VCaP (cell line): ENCODE data around the gene CD27.
"Not testable (repeated sequence)": the region's sequence is repeated elsewhere in the genome, so short reads cannot be mapped to it uniquely, and the experiment has no call there.

Source experiments
- H3K27ac ChIP-seq: fragments of 450-650 bp; 2 replicates; pipeline ENCODE4 v1.5.1; 2017
- TF ChIP-seq, protein P1 (sequence below): fragments of 450-650 bp; conservative IDR thresholded peaks from 2 replicates; pipeline ENCODE4 v1.5.1; 2017; ENCODE audit warnings: mild to moderate bottlenecking, moderate library complexity

The CD27 gene

DNA sequence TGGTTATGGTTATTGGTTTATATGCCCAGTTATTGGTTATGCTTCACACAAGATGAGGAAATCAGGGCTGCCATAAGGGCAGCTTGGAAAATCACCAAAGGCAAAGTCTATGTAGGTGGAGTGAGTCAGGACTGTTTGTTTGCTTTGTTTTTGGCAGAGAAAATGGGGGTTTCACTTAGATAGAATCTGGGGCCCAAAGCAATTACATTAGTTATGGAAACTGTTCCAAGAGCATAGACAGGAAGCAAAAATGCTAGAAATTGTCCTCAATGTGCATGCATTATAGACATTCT lies 23.5 kb downstream of the CD27 start:
- H3K27ac ChIP-seq, result no peak overlapping the region

DNA sequence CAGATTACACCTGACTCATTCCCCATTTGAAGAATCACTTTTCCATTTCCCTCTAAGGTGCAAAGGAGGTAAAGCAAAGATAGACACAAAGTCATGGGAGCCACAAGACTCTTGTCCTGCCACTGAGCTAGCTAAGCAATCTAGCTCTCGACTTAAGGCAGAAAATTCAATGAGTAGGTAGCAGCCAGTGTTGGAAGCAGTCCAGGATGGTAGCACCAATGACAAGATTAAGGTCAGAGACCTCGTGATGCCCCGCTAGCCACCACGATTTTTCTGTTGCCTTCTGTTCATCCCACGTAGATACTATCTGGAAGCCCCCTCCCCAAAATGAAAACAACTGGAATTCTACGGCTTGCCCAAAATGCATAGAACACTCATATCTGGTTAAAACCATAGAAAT lies 24.3 kb downstream of the CD27 start:
- H3K27ac ChIP-seq, result no peak overlapping the region
- TF ChIP-seq, protein P1, sequence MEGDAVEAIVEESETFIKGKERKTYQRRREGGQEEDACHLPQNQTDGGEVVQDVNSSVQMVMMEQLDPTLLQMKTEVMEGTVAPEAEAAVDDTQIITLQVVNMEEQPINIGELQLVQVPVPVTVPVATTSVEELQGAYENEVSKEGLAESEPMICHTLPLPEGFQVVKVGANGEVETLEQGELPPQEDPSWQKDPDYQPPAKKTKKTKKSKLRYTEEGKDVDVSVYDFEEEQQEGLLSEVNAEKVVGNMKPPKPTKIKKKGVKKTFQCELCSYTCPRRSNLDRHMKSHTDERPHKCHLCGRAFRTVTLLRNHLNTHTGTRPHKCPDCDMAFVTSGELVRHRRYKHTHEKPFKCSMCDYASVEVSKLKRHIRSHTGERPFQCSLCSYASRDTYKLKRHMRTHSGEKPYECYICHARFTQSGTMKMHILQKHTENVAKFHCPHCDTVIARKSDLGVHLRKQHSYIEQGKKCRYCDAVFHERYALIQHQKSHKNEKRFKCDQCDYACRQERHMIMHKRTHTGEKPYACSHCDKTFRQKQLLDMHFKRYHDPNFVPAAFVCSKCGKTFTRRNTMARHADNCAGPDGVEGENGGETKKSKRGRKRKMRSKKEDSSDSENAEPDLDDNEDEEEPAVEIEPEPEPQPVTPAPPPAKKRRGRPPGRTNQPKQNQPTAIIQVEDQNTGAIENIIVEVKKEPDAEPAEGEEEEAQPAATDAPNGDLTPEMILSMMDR, result no peak

More for the DNA sequence above, 23.5 kb downstream of the CD27 start:
- TF ChIP-seq, protein P1, result no peak

DNA sequence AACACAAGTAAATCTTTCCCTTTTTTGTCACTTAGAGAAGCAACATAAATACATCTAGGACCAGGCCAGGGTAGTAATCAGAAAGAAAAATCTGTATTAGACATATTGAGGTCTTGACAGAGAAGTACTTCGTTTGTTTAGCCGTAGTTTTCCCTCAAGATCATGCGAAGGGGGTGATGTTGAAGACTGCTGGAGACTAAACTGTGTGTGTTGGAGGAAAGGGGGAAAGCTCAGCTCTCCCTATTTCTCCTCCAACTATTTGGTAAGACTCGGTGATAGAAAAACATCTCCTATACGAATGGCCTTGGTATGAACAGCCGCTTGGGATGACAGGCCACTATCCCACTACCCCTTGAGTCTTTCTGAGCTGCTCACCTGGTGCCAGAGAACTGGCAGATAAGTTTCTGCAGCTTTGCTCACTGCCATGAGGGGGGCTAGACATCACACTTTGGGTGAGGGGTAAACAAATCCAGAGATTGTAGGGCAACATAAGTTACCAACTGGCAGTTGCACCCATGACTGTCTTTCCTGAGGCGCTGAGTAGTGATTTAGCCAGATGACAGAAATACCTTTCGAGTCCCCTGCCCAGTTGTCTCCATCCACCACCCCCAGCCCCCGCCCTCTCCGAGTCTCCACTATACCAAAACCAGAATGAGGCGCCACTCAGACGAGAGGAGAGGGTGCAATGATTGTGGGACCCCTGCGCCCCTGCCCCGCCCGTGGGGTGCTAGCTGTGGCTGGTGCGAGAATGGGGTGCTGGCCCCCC lies 25.0 kb downstream of the CD27 start:
- TF ChIP-seq, protein P1, result 0 out of 2 replicates have a peak, but pooled peaks have one; percentile 4
- peak overlapping the region; percentile 74 for H3K27ac ChIP-seq

DNA sequence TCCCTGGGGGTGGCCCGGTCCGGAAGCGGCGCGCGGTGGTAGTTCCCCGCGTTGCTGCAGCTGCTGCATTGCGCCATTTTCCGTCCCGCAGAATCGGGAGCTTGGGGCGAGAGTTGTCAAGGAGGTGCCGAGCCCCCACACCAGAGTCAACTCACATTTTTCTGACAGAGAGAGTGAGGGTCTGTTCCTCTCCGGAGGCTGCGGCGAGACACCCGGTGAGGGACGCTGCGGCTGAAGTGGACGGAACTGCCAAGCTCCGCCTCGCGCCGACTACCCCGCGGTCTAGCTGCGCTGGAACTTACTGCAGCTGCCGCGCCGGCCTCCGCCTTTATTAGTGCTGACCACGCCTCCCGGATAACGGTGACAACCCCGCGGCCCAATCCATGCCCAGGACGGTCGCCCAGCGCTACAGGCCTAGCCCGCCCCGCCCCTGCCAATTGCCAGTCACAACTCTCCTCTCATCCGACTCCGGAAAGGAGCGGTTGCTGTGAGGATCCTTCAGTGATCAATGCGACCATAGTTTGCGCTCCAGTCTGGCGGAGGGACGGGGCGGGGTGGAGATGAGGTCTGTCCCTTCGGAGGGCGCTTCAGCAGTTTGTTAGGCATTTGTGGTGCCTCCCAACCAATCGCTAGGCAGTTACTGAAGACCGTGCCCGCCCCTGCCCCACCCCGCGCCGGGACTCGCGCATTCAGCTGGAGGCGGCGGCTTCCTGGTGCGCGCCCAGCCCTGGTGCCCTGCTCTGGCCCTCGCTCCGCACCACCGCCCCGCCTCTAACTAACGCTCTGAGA lies 25.8 kb downstream of the CD27 start, which contains the start of gene VAMP1:
Gene VAMP1 (minus strand): TSS at position 303 of the 789 bp plus-strand sequence. CDS start 146 bp downstream, at position 157.
- TF ChIP-seq, protein P1, result 0 out of 2 replicates have a peak, but pooled peaks have one; percentile 1
- peak within 1 kb of the TSS; percentile 74 for H3K27ac ChIP-seq

DNA sequence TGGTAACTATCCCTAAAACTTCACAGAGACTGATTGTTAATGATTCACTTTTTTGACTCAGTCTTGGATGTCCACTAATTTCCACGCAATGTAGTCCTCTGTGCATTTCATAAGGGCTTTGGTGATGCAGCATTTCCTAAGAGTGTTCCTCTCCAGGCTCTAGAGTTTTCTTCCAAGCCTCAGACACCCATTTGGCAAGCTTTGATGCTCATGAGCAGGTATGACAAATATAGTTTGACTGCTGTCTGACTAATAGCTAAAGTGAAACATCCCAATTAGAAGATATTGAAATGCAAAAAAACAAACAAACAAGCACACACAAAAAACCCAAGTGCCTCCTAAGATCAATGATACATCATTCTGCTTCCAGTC lies 27.2 kb downstream of the CD27 start:
- TF ChIP-seq, protein P1, result no peak
- H3K27ac ChIP-seq, result no peak overlapping the region

DNA sequence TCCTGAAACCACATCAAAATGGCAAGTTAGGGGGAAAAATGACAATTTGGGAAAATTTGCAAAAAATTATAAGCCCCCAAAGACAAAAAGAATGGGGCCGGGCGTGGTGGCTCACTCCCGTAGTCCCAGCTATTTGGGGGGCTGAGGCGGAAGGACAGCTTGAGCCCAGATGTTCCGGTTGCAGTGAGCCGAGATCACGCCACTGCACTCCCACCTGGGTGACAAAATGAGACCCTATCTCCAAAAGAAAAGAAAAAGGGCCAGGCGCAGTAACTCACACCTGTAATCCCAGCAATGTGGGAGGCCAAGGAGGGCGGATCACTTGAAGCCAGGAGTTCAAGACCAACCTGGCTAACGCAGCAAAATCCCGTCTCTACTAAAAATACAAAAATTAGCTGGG lies 27.7 kb downstream of the CD27 start:
- TF ChIP-seq, protein P1, result no peak
- no peak overlapping the region for H3K27ac ChIP-seq

DNA sequence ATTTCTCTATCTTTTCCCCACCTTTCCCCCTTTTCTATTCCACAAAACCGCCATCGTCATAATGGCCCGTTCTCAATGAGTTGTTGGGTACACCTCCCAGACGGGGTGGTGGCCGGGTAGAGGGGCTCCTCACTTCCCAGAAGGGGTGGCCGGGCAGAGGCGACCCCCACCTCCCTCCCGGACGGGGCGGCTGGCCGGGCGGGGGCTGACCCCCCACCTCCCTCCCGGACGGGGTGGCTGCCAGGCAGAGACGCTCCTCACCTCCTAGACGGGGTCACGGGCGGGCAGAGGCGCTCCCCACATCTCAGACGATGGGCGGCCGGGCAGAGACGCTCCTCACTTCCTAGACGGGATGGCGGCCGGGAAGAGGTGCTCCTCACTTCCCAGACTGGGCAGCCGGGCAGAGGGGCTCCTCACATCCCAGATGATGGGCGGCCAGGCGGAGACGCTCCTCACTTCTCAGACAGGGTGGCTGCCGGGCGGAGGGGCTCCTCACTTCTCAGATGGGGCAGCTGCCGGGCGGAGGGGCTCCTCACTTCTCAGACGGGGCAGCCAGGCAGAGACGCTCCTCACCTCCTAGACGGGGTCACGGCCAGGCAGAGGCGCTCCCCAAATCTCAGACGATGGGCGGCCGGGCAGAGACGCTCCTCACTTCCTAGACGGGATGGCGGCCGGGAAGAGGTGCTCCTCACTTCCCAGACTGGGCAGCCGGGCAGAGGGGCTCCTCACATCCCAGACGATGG lies 30.6 kb downstream of the CD27 start:
- not testable (repeated sequence) for H3K27ac ChIP-seq
